Esophagus muscularis mucosa (tissue), 3 donors: Measurements from ENCODE around the gene L2HGDH.
A peak's percentile ranks its signal among the peaks of the same experiment; 100 is the strongest.

Source experiments
- POLR2A ChIP-seq: fragments of 450-650 bp; IDR thresholded peaks from one replicate; pipeline ENCODE4 v1.6.1; 2017; ENCODE audit warnings: antibody characterized with exemption, moderate library complexity, mild to moderate bottlenecking, low read depth
- TF ChIP-seq, protein P1 (sequence below), 3 experiments: fragments of 200-600 bp in 2 of 3; fragments of 450-650 bp in 1 of 3; sonication (generic) in 2 of 3; IDR thresholded peaks; one replicate each; pipeline ENCODE4 v1.5.1; 2017 to 2019; ENCODE audit warnings: antibody characterized with exemption in 3 of 3, mild to moderate bottlenecking in 2 of 3, moderate library complexity in 1 of 3

GRCh38 chr14:50311972-50312733 is at the start of gene L2HGDH, which contains the start of gene DMAC2L:
- TF ChIP-seq, protein P1, sequence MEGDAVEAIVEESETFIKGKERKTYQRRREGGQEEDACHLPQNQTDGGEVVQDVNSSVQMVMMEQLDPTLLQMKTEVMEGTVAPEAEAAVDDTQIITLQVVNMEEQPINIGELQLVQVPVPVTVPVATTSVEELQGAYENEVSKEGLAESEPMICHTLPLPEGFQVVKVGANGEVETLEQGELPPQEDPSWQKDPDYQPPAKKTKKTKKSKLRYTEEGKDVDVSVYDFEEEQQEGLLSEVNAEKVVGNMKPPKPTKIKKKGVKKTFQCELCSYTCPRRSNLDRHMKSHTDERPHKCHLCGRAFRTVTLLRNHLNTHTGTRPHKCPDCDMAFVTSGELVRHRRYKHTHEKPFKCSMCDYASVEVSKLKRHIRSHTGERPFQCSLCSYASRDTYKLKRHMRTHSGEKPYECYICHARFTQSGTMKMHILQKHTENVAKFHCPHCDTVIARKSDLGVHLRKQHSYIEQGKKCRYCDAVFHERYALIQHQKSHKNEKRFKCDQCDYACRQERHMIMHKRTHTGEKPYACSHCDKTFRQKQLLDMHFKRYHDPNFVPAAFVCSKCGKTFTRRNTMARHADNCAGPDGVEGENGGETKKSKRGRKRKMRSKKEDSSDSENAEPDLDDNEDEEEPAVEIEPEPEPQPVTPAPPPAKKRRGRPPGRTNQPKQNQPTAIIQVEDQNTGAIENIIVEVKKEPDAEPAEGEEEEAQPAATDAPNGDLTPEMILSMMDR (IDR thresholded peaks at IDR 0.05) = peak in 1 of 3 experiments; percentile 1
- peak; percentile 67 for TF ChIP-seq POLR2A
